ENCODE measurements around the gene METTL24.
"Not testable (repeated sequence)": the region's sequence is repeated elsewhere in the genome, so short reads cannot be mapped to it uniquely, and the experiment has no call there.

METTL24 gene

DNA sequence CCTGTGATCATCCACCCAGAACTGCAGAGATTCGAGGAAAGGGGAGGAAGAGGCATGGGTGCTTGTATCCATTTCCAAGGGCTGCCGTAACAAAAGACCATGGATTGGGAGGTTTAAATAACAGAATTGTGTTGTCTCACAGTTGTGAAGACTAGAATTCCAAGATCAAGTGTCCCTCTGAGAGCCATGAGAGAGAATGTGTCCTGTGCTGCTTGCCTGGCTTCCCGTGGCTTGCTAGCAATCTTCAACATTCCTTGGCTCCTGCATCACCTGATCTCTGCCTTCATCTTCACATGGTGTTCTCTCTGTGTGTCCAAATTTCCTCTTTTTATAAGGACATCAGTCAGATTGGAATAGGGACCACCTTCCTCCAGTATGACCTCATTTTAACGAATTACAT is 108.1 kb downstream of the METTL24 start:
- DNase-seq, result no peak

DNA sequence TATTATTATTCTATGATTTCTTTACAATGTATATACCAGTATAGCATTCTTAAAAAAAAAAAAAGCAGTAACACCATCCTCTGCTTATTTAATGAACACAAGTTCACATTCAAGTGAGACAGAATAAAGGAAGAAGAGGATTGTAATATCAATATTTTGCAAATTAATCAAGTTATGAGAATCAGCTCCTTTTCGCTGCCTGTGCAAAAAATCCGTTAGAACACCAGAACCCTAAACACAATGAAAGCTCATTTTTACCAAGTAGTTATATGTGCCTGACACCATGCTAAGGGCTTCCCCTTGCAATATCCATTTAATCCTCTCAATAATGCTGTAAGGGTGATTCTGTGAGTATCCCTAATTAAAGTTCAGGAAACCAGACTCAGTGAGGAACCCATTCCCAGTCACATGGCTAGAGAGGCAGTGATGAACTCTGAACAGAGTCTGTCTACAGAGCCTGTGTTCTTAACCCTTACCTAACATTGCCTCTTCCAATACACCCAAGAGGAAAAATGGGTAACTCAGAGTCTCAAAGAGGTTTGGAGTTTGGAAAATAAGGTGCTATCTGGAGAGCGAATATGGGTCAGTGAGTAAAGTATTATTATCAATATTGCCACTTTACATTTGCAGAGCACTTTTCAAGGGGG is 111.1 kb downstream of the METTL24 start:
- DNase-seq, result no peak

DNA sequence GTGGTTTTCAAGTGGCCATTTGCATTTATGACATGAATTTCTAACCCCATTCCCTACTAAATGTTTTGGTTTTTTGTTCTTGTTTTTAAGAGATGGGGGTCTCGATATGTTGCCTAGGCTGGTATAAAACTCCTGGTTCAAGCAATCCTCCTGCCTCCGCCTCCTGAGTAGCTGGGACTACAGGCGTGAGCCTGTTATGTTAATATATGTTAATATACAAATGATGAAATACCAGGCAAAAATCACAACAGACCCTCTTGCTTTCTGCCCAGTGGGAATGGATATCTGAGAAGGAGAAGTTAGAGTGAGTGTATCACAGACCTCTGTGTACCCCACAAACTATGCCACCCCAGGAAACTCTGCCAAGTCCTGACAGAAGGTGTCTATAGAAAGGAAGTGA is 111.8 kb downstream of the METTL24 start:
- DNase-seq, result no peak

DNA sequence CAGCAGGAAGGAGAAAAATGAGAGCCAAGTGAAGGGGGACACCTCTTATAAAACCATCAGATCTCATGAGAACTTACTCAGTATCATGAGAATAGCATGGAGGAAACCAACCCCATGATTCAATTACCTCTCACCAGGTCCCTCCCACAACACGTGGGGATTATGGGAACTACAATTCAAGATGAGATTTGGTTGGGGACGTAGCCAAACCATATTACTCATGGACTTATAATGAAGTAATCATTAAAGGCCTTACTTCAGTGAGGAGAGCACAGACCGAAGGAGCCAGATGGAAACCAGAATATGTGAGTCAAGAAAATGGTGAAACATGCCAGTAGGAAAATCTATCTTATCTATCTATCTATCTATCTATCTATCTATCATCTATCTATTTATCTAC is 113.5 kb downstream of the METTL24 start:
- not testable (repeated sequence) for DNase-seq

DNA sequence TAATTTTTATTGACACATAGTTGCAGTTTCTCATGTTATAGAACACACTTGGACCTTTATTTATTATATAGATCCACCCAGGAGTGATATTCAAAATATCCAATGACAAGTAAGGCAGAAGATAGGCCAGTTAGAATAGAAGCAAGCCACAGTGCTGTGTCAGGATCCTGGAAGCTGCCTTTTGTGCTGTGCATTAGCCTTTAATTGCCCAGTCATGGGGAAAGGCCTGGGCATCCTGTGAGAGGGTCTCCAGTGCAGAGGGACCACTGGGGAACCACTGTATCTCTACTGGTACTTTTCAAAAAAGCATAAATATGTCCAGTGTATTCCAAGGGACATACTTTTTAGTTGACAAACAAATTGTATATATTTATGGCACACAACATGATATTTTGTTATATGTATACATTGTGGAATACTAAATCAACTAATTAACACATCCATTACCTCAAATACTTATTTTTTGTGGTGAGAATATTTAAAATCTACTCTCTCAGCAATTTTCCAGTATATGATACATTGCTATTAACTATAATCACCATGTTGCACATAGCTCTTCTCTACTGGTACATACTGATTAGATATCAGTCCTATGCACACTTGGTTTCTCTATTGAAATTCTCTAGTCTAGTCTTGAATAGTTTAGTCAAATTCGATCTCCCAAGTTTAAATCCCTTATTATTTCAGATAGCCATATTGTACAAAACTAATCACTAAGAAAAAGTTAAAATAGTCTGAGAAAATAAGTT is 118.4 kb downstream of the METTL24 start:
- no peak for DNase-seq

DNA sequence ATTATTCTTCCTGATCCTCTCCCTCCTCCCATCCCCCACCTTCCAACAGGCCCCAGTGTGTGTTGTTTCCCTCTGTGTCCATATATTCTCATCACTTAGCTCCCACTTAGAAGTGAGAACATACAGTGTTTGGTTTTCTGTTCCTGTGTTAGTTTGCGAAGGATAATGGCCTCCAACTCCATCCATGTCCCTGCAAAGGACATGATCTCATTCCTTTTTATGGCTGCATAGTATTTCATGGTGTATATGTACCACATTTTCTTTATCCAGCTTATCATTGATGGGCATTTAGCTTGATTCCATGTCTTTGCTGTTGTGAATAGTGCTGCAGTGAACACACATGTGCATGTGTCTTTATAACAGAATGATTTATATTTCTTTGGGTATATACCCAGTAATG is 122.1 kb downstream of the METTL24 start:
- DNase-seq, result not testable (repeated sequence)

DNA sequence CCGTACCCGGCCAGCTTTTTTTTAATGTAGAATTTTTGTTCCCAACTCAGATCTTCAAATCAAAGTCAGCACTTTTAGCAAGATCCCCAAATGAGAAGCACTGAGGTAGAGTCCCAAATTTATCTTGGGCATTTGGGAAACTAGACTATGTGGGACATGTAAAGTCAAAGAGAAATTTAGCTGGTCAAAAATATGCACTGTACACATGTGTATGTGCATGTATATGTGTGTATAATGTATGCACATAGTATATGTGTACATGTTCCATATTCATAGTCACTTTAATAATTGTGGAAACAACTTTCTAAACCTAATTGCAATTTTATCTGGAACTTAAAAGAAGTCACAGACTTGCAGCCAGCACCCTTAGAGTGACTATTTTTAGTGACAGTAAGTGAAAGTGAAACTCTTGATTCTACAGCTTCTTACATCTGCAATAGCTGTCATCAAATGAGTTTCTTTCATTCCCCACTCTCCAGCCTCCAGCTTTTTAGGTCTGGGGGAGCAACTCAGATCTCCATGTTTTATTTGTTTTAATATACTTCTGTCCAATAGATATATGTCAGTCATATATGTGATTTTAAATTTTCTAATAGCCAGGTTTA is 124.3 kb downstream of the METTL24 start:
- no peak for DNase-seq

DNA sequence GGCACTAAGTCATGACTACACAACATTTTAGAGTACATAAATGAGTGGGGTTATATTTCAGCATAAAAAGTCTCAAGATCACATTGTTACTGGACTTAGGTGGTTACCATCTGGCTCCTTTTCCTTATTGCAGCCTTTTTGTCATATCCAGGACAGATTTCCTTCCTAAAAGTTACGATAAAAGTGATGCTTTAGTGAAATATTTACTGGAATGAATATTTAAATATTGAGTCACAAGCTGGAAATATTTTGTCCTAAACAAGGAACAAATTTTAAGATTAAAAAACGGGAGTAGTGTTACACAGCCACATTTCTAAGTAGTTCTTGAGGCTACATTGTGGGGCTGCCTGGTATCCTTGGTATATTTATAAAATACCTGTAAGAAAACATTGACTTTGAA is 125.7 kb downstream of the METTL24 start:
- DNase-seq, result no peak

DNA sequence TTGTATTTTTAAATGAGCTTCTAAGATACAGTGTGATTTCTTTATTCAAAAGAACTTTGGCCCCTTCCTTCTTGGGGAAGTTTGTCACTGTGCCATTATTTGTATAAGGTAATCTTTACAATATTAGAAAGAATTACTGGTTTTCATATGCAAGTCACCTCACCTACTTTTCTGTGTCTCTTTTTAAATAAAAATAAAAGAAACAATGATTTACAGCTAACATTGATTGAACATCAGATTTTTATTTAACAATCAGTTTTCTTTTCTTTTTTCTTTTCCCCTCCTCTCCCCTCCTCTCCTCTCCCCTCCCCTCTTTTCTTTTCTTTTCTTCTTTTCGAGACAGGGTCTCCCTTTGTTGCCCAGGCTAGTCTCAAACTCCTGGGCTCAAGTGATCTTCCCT is 131.9 kb downstream of the METTL24 start:
- DNase-seq, result no peak

DNA sequence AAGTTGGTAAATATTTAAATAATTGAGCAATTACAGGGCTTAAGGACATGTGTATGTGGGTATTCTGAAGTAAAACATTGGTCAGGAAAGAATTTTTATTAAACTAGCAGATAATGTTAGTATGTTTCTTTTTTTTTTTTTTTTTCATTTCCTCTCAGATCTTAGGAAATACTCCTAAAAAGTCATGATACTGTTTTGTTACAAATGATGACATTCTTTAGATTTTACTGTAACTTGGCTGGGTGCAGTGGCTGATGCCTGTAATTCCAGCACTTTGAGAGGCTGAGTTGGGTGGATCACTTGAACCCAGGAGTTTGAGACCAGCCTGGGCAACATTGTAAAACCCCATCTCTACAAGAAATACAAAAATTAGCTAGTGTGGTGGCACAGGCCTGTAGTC is 136.4 kb downstream of the METTL24 start:
- no peak for DNase-seq

DNA sequence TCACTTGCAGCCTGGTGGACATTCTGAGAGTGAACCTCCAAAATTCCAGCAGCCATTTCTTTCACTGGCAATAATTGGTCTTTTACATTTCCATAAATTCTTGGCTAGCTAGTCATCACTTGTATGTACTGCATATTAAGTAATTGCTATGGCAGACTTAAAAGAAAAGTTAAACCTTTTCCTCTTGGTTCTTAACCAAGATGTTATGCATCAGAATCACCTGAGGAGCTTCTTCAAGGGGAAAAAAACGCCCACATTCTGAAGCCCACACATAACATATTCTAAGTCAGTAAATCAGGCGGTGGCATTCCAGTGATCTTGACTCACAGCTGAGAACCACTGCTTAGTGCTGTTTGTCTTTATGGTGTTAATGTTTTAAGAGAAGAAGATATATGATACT is 140.9 kb downstream of the METTL24 start:
- no peak for DNase-seq

DNA sequence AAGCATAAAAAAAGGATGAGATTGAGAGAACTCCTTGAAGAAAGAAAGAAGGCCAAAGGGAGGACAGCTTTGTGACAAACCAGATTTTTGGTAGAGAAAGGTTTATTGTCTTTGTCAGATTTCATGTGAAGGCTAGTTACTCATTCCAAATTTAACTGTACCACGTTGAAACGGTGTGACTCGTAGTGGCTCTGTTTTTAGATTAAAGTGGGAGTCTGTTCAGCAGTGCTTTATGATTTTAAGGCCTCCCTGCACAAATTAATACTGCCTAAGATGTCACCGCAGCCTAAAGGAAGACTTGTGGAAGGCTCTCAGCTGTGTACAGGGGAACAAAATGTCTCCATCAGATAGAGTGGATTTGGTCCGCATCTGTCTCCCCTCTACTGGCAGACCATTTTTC is 142.0 kb downstream of the METTL24 start:
- no peak for DNase-seq

DNA sequence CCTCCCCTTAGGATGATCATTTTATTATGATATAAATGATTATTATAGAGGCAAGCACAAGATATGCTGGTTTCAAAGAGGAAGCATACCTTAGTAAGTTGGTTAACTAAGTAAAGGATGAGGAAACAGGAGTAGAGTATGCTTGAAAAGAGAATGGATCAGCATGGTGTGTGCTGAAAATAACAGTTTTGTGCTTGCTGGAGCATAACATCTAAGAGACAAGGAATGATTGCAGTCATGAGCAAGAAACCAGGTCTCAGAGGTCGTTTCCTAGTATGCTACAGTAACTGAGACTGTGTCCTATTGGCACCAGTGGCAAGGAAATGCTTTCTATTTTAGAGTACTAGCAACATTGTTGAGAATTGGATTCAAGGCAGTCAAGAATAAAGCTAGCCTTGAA is 143.8 kb downstream of the METTL24 start:
- DNase-seq, result no peak

DNA sequence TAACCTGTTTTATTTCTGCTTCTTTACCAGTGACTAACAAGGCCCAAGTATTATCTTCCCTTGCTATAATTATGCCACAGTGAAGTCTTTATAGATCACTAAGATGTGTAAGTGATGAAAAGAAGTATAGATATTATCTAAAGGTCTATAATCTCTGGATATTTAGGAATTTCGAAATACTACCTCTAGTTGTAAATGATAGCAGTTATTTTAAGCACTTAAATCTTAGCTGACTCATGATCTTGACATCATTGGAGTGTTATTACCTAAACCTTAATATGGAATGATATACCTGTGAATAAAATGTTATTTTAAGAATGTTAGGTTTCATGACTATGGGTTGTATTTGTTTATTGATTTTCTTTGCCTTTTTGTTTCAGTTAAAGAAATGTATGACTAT is 146.4 kb downstream of the METTL24 start:
- no peak for DNase-seq

DNA sequence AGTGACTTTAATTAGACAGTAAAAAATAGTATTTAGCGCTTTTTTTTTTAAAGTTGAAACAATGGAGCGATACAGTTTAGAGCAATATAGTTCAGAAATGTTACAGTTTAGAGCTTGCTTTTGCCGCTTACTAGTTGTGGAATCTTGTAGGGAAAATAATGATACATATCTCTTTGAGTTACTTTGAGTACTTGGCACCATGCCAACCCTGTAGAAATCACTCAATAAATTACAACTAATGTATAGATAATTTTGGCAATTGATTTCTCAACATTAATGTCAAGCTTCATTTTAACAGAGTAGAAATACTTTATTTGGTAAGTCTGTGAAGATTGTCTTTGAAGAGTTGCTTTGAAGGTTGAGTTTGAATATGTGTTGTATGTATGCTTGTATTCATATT is 150.5 kb downstream of the METTL24 start:
- DNase-seq, result no peak

DNA sequence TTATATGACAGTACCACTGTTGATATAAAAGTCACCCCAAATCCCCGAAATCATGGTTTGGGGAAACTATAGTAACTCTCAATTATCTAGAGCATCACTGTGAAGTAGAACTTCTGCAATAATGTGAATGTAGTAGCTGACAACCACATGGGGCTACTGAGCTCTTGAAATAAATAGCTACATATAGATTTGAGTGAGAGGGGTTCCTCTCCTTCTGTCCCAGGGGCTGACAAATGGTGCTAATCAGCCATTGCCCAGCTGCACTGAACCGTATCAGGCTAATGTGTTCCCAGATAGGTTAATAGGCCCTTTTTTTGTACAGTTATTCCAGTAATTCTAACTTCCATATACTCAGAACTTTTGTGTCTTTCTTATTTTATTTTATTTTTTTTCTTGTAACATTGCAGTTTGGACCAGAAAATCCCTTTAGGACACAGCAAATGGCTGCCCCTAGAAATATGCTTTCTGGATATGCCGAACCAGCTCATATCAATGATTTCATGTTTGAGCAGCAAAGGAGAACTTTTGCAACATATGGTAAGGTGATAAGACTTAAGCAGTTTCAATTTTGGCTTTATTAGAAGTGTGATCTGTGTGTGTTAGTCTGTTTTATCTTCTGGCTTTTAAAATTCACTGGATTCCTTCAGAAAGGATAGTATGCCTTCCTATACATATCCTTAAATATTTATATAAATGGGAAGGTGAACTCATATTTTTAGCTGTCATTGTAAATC is 156.8 kb downstream of the METTL24 start:
- DNase-seq, result no peak

DNA sequence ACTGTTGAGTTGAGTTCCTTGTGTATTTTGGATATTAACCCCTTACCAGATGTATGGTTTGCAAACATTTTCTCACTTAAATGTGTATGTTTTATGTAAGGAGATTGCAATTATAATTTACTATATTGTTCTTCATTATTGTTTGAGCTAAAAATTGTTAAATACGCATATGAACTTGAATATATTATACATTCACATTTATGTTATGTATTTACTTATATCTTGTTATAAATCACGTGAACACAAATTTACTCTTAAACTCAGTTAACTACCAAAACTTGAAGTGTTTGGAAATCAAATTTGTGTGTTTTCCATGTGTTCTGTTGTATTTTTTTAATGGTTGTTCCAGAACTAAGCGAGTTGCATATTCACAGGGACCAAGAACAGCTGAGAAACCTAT is 159.6 kb downstream of the METTL24 start:
- no peak for DNase-seq

DNA sequence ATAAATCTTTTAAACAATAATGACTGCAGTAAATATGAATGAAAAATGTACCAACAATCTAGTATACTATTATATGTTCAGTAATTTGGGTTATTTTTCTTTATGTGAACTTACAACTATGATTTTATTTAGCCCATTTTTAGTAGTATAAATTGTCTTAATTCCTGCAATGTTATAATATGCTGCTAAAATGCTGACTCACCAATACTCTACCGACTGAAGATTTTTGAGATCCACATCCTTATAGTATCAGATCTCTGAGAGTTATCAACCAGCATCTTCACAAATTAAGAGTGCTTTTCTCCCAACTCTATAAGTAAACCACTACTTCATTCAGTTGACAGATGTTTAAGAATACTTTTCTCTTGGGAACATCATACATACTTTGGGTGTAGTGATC is 161.3 kb downstream of the METTL24 start:
- no peak for DNase-seq

DNA sequence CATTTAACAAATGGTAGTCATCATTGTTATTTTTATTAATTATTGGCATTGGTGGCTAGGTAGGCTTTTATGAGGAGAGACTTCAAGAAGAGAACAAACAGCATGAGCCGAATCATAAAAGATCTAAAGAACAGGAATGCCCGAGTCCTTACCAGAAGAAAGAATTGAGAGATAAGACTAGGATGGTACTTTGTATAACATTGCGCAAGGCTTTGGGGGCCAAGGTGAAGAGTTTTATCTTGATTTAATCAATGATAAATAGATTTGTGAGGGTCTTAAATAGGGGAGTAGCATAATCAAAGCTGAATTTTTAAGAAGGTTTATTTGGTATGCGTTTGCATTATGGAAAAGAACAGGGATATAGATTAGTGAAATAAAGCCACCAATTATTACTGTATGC is 162.5 kb downstream of the METTL24 start:
- DNase-seq, result no peak
